Stimulated activated CD8-positive, alpha-beta memory T cell treated with anti-CD3 and anti-CD28 coated beads, Interleukin-4, amount 100 ng/mL, for 1 hour (primary cell): Measurements from ENCODE around the gene POLE4.

ENCODE experiments used
- DNase-seq, 2 donors: peaks; one replicate each; pipeline ENCODE4 v3.0.0-alpha.2; 2020; ENCODE audit warnings: low read depth in 2 of 2, low spot score in 1 of 2

POLE4 gene

GRCh38 chr2:74939919-74940812 is 18.3 kb upstream of the POLE4 start:
- no peak for DNase-seq

GRCh38 chr2:74941284-74941683 is 17.2 kb upstream of the POLE4 start:
- no peak for DNase-seq

- no peak for DNase-seq
Observed at GRCh38 chr2:74942263-74942662, 16.2 kb upstream of the POLE4 start.

- DNase-seq = no peak
Observed at GRCh38 chr2:74944987-74945787, 13.3 kb upstream of the POLE4 start.

GRCh38 chr2:74945788-74946331 is 12.6 kb upstream of the POLE4 start:
- DNase-seq = no peak

GRCh38 chr2:74947703-74948102 is 10.7 kb upstream of the POLE4 start:
- DNase-seq = no peak

GRCh38 chr2:74948779-74949178 is 9.7 kb upstream of the POLE4 start:
- no peak for DNase-seq

GRCh38 chr2:74951211-74951754 is 7.2 kb upstream of the POLE4 start:
- no peak for DNase-seq

GRCh38 chr2:74952575-74952974 is 5.9 kb upstream of the POLE4 start:
- DNase-seq = no peak

GRCh38 chr2:74953796-74954499 is 4.5 kb upstream of the POLE4 start:
- DNase-seq = no peak

GRCh38 chr2:74954500-74954874 is 4.0 kb upstream of the POLE4 start:
- DNase-seq = no peak

- DNase-seq = no peak
Observed at GRCh38 chr2:74957886-74958273, 563 bp upstream of the POLE4 start.

- DNase-seq = no peak
Observed at GRCh38 chr2:74959106-74959751, 786 bp downstream of the POLE4 start.

- DNase-seq = no peak
Observed at GRCh38 chr2:74966887-74967286, 8.4 kb downstream of the POLE4 start.

GRCh38 chr2:74975016-74975415 is 16.6 kb downstream of the POLE4 start:
- DNase-seq = no peak

- DNase-seq = no peak
Observed at GRCh38 chr2:74979844-74980243, 21.4 kb downstream of the POLE4 start.

- no peak for DNase-seq
Observed at GRCh38 chr2:74982577-74982976, 24.1 kb downstream of the POLE4 start.

- no peak for DNase-seq
Observed at GRCh38 chr2:74983631-74984392, 25.4 kb downstream of the POLE4 start.

- no peak for DNase-seq
Observed at GRCh38 chr2:74984947-74985637, 26.6 kb downstream of the POLE4 start.
